Endometrial microvascular endothelial cells (primary cell): ENCODE measurements around the gene RALGAPA2. TPM values are rescaled to one million over a fixed set of nuclear protein-coding genes. Genes with fewer than 3 reads are reported as not detected.

Experiments used
- in situ Hi-C: cut with HindIII; loops from 2 replicates; pipeline ENCODE4 v1.10.0; 2017; ENCODE audit warnings: low sequenced_read_pairs, low pct_unique_long_range_greater_than_20kb; ENCODE audit errors: inconsistent ontology term
- total RNA-seq: library from RNA; depleted of rRNA; stranded (reverse); fragments of >200 nt; gene quantifications from one replicate; pipeline ENCODE4 v1.2.3, GENCODE V29; 2015; ENCODE audit errors: inconsistent ontology term

Gene RALGAPA2
- total RNA-seq, 1 donor from 2014 or later, result 35.3 TPM

DNA sequence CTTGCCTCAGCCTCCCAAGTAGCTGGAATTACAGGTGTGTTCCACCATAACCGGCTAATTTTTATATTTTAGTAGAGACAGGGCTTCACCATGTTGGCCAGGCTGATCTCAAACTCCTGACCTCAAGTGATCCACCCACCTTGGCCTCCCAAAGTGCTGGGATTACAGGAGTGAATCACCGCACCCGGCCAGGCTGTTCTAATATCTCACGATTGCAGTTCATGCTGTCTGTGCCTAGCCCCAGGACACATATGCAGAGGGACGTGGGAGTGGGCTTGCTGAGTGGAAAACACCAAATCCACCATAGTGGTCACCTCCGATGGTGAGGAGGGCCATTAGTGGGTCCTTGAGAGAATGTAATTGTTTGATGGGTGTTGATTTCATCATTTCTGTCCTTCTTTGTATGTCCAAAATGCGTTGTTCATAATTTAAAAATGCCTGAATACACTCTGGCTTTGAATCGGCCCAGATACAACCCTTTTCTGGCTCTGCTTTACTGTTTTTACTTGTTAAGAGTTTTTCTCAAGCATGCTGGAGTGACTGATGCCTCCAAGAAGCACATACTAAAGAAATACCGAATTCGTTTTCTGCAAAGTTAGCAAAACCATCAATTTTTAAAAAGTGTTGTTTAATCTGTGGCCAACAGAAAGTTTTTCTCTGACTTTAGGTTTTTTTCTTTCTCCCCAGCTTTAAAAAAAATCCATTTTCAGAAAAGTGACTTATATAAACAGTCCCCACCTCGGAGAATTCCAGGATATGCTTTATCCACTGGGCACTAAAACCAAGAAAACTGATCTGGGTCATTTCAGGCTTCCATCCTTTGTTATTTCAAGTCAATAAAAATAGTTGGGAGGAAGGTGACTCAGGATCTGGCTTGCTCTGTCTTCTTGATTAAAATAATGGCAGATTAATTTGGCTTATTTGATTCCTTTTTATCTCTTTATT is 18.8 kb upstream of the RALGAPA2 start:
- in situ Hi-C loops, result no loop called here

DNA sequence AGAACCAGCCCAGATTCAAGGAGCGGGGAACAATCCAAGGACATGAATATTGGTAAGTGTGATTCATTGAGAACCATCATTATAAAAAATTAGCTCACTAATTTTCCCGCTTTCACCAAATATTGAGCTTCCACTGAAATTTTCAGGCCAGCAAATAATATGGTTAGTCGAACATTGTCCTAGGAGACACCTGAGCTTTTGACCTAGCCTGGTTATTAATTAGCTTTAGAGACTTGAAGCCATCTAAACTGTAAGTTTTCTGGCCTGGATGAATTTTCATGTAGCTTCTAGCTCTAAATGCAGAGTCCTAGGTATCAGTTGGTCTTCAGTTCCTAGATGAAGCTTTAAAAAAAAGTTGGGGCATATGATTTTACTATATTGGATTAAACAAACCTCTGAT is 17.1 kb upstream of the RALGAPA2 start:
- in situ Hi-C loops, result no loop called here

DNA sequence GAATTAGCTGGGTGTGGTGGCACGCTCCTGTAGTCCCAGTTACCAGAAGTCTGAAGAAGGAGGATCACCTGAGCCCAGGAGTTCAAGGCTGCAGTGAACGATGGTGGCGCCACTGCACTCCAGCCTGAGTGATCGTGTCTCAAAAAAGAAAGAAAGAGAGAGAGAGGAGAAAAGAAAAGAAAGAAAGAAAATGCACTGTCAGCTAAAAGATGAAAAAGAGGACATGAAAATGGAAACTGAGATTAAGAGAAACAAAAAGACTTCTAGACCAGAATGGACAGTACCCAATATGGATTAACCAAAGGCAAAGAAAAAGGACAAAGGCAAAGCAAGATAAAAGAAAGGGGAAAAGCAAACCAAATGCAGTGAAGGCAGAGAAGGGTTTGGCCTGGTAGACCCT is 9.0 kb upstream of the RALGAPA2 start:
- in situ Hi-C loops, result no loop called here

DNA sequence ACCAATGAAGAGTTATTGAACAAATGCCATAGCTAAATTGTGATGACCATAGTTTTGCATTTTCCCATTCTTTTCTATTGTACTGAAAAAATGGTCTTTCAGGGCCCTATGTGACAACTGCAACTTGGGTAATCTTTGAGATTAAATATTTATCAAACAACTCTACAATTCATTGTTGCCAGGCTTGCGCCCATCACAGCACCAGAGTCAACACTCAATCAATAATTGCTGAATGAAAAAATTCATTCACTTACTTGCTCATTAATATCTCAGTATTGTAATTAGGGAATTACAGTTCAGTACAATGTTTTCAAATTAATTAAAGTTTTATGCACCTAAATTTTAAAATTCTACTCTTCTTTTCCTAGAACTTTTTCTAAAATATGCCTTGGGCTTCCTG is 7.7 kb upstream of the RALGAPA2 start:
- in situ Hi-C loops, result no loop called here

DNA sequence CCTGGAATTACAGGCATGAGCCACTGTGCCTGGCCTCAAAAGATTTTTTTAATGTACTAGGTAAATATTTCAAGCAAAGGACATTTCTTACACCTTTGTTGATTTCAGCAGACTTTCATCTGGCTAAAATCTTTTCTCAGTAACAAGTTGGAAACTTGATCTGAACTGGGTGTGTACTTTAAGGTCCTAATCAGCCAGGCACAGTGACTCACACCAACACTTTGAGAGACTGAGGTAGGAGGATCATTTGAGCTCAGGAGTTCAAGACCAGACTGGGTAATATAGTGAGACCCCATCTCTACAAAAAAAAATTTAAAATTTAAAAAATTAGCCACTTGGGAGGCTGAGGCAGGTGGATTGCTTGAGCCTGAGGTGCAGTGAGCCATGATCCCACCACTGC is 7.0 kb upstream of the RALGAPA2 start:
- in situ Hi-C loops, result no loop called here

DNA sequence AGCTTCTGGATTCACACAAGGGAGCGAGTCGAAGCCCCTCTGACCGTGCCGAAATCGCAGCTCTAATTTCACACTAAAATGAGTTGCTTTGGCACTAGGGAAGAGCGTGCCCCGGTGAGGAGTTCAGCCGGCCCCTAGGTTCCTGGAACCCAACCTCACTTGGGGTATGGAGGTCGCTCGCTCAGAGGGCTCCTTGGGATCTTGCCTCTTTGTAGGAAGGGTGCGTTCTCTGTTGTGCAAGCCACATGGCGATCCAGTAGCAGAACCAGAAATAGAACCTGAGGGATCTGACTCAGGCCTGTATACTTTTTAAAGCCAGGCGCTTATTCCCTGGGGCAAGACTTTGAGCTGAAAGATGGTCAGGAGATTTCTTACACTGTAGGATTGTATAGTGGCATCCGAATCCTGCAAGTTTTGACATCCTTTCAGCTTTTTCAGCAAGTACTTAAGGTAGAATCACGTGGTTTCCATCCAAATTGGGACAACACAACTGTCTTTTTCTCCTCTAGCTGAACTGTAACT is 861 bp upstream of the RALGAPA2 start:
- in situ Hi-C loops, result no loop called here

DNA sequence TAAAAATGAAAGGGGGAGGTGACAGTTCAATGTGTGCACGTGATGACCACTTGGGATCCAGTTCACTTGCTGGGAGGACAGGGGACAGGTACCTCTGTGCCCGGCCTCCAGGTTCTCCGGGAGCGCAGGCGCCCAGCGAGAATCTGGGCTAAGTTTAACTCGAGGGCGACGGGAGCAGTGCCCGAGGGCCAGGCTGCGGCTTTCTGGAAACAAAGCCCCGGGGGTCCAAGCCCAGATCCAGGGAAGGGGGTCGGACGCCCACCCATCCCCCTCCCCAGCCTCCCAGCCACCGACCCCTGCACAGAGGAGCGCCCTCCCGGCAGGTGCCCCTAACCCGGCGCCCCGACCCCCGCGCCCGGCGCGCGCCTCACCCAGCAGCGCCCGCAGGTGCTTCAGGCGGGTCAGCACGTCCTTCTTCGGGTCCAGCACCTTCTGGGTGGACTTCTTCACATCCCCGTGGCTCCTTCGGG is 405 bp downstream of the RALGAPA2 start:
- in situ Hi-C loops, result no loop called here

DNA sequence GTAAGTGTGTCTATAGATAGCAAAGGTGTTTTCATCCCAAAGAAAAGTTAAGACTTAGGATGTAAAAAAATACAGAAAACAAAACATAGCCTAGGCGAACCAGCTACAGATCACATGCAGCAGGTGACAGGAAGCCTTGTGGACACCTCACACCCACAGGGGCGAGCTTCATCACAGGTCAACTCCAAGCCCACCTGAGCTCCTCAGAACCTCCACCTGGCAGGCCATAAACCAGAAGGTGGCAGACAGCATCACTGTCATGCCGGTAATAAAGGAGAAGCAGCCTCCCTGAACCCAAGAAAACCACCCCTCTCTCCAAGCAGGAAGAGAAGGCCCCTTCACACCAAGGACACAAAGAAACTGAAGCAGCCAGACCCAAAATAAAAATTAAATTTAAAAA is 1.0 kb downstream of the RALGAPA2 start:
- in situ Hi-C loops, result no loop called here

DNA sequence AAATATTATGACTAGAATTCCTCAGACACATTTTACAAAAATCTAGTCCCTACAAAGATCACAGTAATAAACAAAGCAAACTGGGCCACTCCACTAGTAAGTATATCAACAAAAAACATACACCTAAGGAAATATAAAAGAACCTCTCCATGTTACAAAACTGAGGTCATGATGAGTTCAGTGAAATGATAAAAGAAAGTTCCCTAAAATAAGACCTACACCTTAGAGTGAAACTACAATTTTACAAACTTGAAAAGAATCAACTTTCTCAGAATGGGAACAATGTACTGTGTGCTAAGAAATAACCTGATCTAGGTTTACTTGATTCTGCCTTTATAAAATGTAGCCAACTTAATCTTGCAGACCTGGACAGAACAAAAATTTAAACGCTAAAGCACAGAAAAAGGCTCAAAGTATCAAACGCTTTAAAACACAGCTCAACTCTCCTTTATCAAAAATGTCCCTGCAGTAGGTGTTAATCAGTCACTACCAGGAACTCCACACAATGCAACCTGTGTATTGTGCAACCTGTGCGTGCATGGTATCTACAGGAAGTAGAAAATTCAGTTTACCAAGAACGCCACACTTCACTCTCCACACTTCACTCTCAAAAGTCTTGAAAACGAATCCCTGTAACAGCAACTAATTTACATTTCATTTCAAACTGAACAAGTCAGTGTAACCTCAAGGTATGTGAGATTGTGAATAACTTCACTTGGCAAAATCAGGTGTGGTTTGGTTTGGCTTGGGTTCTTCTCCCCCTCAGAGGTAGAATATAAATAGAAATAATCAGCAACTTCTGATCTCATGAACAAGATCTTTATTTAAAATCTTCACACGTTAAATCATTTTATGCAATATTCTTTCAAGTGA is 1.8 kb downstream of the RALGAPA2 start:
- in situ Hi-C loops, result no loop called here

DNA sequence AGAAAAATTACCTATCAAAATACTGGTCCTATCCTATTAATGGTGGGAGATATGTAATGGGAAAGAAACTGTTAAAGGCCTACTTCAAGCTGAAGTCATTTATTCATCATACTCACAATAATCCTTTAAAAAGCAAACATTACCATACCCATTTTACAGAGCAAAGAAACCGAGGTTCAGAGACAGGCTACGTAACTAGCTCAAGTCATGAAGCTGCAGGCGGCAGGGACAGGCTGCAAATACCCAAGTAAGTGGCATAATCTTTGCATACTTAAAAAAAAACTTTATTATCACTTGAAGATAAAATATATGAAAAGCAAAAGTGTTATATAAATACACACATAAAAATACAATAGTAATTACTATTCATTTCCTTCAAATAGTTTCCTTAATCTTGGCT is 2.6 kb downstream of the RALGAPA2 start:
- in situ Hi-C loops, result no loop called here

DNA sequence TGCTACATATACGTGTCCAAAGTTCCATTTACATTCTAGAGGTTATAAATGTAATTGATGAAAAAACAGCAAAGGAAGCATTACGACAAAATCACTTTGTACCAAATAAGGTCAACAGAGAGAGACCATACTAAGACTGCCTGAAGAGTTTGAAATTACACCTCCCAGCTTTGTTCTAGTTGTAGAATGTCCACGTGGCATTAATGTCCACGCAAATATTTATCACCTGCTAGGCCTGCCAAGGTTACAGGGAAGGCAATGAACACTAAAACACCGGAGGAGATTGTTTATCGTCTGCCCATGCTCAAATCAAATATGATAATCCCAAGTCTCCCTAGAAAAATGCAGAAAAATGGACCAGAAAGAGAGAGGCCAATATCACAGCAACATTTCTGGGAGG is 6.2 kb downstream of the RALGAPA2 start:
- in situ Hi-C loops, result no loop called here

DNA sequence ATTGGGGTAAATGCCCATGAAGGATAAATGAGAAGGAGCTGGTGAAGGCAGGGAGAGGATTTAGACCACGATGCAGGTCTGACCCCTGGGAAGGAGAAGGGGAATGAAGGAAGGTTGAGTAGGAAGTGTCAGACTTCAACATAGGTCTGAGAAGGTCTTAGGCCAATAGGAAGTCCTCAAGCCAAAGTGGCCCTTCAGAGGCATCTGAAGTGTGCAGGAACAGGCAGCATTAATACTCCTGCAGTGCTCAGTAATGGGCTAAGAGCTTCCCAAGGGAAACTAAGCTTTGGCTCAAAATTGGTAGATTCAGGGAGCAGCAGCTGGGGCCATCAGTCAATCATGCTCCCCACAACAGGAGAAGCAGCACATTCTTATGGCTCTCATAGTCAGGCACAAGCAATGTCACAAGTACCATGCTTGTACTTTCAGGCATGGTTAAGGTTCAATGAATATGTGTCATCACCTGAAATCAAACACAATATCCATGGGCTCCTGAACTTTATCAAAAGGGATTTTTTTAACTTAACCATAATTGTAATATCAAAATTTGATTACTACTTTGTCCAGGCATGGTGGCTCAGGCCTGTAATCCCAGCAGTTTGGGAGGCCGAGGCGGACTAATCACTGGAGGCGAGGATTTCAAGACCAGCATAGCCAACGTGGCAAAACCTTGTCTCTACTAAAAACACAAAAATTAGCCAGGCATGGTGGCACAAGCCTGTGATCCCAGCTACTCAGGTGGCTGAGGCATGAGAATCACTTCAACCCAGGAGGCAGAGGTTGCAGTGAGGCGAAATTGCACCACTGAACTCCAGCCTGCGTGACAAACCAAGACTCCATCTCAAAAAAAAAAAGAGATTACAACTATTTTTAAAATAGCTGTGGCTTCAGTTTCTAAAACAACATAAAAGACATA is 9.9 kb downstream of the RALGAPA2 start:
- in situ Hi-C loops, result no loop called here

DNA sequence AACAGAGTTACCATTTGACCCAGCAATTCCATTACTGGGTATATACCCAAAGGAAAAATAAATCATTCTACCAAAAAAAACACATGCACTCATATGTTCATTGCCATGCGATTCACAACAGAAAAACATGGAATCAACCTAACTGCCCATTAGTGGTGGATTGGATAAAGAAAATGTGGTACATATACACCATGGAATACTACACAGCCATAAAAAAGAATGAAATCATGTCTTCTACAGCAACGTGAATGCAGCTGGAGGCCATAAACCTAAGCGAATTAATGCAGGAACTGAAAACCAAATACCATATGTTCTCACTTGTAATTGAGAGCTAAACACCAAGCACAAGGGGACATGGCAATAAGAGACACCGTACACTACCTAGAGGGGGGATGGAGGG is 12.5 kb downstream of the RALGAPA2 start:
- in situ Hi-C loops, result no loop called here

DNA sequence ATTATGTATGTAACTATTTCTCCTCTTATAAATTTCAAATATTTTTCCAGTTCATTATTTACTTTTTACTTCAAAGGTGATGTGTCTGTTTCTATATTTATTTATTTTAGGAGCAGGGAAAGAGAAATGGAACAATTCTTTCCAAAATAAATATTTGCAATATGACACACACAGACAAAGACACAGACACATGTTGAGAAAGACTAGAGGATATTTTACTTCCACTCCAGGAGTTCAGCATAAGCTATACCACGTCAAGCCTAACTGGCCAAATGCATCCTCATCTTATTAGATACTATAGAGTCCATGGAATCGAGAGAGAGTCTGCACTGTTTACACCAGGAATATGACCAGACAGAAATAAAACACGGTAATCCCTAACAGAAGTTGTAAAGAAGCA is 13.3 kb downstream of the RALGAPA2 start:
- in situ Hi-C loops, result no loop called here

DNA sequence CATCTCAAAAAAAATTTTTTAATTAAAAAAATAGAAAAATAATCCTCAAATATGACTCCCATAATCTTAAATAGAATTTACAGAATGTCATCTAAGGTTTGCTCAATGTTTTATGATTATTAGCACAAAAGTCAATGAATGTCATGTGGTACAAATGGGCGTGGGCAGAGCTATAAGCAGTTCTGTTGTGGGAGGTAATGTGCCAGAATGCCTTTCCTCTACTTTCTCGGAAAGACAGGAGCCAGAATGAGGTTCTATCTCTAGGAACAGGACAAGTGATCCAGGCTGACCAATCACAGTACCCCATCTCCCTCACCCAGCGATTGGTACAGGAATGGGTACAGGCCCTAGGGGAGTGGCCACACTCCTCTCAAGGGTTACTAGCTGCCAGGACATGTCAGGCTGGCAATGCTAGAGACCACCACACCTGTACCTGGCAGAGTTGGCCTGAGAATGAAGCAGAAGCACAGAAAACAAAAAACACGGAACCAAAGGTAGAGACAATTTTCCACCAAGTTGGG is 15.1 kb downstream of the RALGAPA2 start:
- in situ Hi-C loops, result no loop called here

DNA sequence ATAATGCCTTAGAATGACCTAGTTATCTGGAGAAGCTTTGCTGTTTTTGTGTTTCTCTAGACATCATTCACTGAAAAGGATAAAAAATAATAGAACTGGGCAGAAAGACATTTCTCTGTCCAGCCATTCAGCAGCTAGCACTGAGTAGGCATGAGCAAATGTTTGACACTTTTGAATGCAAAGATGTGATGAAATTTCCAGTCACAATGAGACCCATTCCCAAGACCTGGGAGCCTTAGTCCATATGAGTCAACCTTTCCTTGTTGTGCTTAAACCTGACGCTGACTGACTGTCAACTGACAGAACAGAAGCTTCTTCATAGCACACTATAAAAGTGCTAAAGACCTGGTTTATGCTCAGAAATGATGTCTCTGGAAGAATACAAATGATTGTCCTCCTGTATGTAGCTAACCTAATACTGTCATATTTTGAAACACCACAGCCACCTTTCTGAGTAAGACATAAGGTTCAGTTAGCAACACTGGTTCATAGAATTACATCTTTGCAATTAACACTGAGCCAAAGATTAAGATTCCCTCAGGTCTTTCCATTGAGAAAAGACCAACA is 17.1 kb downstream of the RALGAPA2 start:
- in situ Hi-C loops, result no loop called here

DNA sequence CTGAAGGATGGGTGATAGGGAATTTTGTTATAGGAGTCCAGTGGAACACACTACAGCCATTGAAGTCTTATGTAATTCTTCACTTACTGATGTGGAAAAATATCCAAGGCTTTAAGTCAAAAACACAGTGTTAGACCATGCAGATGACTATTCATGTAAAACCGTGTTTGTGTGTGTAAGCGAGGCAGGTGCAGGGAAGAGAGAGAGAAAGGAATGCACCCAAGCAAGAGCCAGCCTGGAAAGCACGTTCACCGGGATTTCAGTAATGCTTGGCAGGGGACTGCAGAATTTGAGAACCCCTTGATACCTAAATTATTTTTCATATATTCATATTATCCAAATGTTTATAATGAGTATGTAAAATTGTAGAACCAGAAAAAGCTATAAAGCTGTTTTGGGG is 17.9 kb downstream of the RALGAPA2 start:
- in situ Hi-C loops, result no loop called here

DNA sequence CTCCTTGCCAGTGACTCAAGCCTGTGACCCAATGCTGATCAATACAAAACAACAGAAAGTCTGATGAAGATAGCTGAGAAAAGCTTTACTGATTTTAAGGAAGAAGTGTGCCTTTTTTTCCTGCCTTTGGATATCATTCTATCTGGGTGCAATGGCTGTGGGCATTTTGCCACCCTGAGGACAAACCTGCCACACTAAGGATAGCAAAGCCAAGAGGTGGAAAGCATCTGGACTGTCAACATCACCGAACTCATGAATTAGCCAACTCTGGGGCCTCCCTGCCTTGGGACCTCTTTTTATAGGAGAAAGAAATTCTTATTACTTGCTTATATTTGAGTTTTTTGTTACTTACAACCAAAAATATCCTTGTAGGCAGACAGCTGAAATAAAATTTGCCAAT is 19.9 kb downstream of the RALGAPA2 start:
- in situ Hi-C loops, result no loop called here
